Stimulated activated CD4-positive, alpha-beta T cell treated with anti-CD3 and anti-CD28 coated beads, Interleukin-1b, Interleukin-23, amount 100 ng/mL, for 24 hours (primary cell): ENCODE data around the gene MYO5A.
"Not testable (repeated sequence)": the region's sequence is repeated elsewhere in the genome, so short reads cannot be mapped to it uniquely, and the experiment has no call there.

Experiments used
- DNase-seq, 4 experiments: peaks; one replicate each; pipeline ENCODE4 v3.0.0-alpha.2; 2020; ENCODE audit warnings: low read depth in 4 of 4, low spot score in 1 of 4

Gene MYO5A

GRCh38 chr15:52424856-52425431, 103.7 kb downstream of the MYO5A start:
- no peak for DNase-seq

- DNase-seq: no peak
These were observed 104.8 kb downstream of the MYO5A start for GRCh38 chr15:52423852-52424251.

GRCh38 chr15:52422001-52422400, 106.7 kb downstream of the MYO5A start:
- no peak for DNase-seq

- DNase-seq: no peak
These were observed 107.7 kb downstream of the MYO5A start for GRCh38 chr15:52421029-52421428.

- no peak for DNase-seq
These were observed 109.2 kb downstream of the MYO5A start for GRCh38 chr15:52419494-52419893.

GRCh38 chr15:52417957-52418356, 110.7 kb downstream of the MYO5A start:
- DNase-seq: no peak

- DNase-seq: no peak
These were observed 111.2 kb downstream of the MYO5A start for GRCh38 chr15:52417521-52417920.

GRCh38 chr15:52416566-52416965, 112.1 kb downstream of the MYO5A start:
- not testable (repeated sequence) for DNase-seq

GRCh38 chr15:52415628-52416027, 113.1 kb downstream of the MYO5A start:
- DNase-seq: no peak

- DNase-seq: no peak
These were observed 113.7 kb downstream of the MYO5A start for GRCh38 chr15:52414936-52415335.

GRCh38 chr15:52408823-52409222, 119.9 kb downstream of the MYO5A start:
- no peak for DNase-seq

GRCh38 chr15:52407374-52407773, 121.3 kb downstream of the MYO5A start:
- DNase-seq: no peak

- no peak for DNase-seq
These were observed 122.1 kb downstream of the MYO5A start for GRCh38 chr15:52406601-52407000.

- no peak for DNase-seq
These were observed 122.8 kb downstream of the MYO5A start for GRCh38 chr15:52405856-52406255.

GRCh38 chr15:52397118-52397517, 131.6 kb downstream of the MYO5A start:
- no peak for DNase-seq

GRCh38 chr15:52394118-52394517, 134.6 kb downstream of the MYO5A start:
- no peak for DNase-seq

GRCh38 chr15:52392008-52392687, 136.5 kb downstream of the MYO5A start:
- DNase-seq: no peak

GRCh38 chr15:52391069-52391468, 137.6 kb downstream of the MYO5A start:
- no peak for DNase-seq

GRCh38 chr15:52385670-52386069, 143.0 kb downstream of the MYO5A start:
- DNase-seq: no peak

GRCh38 chr15:52383100-52383588, 145.5 kb downstream of the MYO5A start:
- DNase-seq: no peak

GRCh38 chr15:52382647-52383046, 146.0 kb downstream of the MYO5A start:
- no peak for DNase-seq

- DNase-seq: no peak
These were observed 149.1 kb downstream of the MYO5A start for GRCh38 chr15:52379395-52380106.
